HG03175 (cell line): Measurements from ENCODE around the gene GPBAR1.

ENCODE experiments used
- ATAC-seq: cut with Tn5 transposase; IDR thresholded peaks from one replicate; pipeline ENCODE4 v1.9.1; 2021; ENCODE audit warnings: mild to moderate bottlenecking, moderate library complexity; ENCODE audit not compliant: unreplicated experiment

Gene GPBAR1

GRCh38 chr2:218282173-218282991, 21.6 kb downstream of the GPBAR1 start:
- no peak for ATAC-seq

- ATAC-seq: peak; percentile 58
Measured at GRCh38 chr2:218284106-218284811, 23.4 kb downstream of the GPBAR1 start.

DNA sequence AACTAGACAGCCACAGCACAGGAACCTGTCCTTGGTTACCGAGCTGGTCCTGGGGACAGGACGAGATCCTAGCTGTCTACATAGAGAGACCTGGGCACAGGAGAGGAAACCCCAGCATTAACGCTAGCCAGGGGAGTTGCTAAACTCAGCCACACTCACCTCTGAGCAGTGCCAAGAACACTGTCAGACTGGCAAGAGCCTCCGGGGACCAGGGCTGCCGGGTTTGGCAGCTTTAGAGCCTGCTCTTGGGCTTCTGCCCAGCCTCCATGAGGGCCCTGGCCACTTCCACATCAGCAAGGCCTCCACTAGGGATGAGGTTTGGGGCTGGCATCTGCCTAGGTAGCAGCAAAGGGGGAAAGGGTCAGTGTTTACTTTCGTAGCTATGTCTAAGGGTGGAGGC, 24.8 kb downstream of the GPBAR1 start:
- no peak for ATAC-seq

DNA sequence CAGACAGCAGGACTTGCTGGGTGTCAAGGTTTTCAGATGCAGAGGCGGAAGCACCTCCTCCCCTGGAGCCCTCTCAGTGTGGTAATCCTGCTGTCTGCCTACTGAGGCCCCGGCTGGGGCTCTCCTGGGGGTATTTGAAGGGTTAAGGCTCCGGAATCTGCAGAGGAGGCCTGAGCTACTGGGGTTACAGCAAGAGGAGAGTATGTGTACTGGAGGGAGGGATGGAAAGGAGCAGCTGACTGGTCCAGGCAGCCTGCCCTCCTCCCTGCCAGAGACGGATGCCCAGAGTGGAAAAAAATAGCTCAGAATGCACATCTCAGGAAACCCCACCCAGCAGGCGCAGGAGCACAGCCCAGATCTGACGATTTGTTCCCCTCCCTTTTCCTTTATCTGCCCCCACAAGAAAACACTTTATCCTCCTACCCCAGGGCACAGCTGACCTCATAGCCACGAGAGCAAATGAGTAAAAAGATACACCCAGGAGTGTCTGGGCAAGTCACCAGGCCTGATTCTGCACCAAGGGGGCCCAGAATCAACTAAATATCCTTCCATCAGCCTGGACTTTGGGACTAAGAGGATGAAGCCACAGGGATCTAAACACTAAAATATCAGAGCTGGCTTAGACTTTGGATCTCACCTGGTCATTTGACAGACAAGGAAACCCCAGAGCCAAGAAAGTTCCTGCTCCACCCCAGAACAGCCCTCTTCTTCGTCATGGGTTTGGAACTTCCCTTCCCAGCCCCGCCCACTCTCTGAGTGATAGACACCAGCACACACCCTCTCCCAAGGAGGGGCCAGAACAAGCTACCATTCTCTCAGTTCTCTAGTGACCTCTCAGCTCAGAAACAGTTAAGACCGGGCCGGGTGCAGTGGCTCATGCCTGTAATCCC, 26.0 kb downstream of the GPBAR1 start:
- ATAC-seq: peak; percentile 64

DNA sequence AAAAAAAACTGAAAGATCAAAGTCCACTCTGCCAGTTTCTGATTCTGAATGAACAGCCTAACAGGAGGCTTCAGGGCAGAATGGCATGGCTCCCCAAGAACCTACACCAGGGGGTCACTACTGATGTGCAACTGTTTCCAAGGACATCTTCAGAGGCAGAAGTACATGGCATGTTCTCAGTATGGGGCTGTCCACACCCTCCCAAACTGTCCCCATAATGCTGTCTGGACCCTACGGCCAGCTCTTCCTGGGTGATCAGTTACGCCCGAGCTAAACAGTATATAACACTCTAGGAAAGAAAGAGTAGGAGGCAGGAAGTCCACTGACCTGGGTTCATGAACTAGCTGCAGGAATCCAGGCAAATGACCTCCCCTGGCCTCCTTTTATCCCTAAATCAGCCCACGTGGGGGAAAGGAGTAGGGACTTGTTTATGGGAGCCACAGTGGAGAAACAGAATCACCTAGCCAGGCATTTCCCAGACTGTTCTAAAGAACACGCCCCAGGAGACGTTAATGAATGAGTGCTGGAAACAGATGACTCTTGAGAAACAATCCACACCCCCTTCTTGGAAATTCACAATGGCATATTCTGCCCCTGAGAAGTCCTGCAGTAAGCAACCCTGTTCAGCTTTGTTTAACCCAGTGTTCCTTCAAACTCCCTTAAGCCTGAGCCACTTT, 29.0 kb downstream of the GPBAR1 start:
- no peak for ATAC-seq

- peak; percentile 55 for ATAC-seq
Measured at GRCh38 chr2:218290316-218291261, 29.8 kb downstream of the GPBAR1 start.

- ATAC-seq: no peak
Measured at GRCh38 chr2:218291318-218292047, 30.7 kb downstream of the GPBAR1 start.

DNA sequence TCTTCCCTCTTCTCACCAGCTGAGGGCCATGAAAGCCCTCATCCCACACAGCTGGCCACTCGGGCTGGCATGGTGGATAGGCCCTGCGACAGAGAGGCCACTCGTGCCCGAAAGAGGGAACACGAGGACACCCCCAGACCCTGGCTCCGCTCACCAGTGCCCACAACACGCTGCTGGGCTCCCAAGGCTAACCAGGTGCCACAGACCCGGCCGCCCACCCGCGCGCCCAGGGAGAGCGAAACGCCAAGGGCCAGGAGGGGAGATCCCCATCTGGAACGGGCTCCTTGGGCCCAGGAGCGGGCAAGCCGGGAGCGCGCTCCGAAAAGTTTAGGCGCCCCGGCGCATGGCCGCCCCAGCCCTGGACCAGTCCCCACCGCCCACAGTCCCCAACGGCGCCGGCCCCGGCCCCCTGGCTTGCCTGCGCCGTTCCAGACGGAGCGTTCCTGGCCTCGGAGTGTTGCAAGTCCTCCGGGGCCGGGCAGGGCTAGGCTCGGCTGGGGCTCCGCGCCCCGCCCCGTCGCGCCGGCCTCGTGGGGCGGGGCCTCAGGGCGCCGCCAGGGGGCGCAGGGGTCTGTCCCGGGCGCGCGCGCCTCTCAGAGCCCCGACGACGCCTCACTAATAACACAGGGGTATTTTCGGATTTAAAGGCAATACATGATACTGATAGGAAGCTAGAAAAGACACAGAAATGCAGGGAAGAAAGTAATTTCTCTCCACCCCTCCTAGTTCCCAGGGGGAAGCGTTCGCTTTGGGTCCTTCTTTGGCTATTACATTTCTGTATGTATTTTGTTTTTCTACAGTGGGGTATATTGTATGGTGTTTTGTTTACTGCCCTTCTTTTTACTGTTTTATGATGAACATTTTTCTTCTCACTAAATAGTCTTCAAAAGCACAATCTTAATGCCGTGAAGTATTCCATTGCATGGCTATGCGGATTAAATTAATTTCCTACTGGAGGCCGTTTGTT, 31.5 kb downstream of the GPBAR1 start, which contains the start of gene TMBIM1:
Gene TMBIM1 (minus strand): TSS at position 456 of the 967 bp plus-strand sequence. CDS start 10,362 bp downstream, outside the sequence.
- peak; percentile 74 for ATAC-seq

- ATAC-seq: no peak
Measured at GRCh38 chr2:218293715-218294429, 33.1 kb downstream of the GPBAR1 start.

- ATAC-seq: no peak
Measured at GRCh38 chr2:218294430-218295022, 33.7 kb downstream of the GPBAR1 start.

- no peak for ATAC-seq
Measured at GRCh38 chr2:218295029-218295428, 34.2 kb downstream of the GPBAR1 start.

- no peak for ATAC-seq
Measured at GRCh38 chr2:218296200-218296599, 35.4 kb downstream of the GPBAR1 start.

- ATAC-seq: no peak
Measured at GRCh38 chr2:218296847-218297246, 36.0 kb downstream of the GPBAR1 start.

DNA sequence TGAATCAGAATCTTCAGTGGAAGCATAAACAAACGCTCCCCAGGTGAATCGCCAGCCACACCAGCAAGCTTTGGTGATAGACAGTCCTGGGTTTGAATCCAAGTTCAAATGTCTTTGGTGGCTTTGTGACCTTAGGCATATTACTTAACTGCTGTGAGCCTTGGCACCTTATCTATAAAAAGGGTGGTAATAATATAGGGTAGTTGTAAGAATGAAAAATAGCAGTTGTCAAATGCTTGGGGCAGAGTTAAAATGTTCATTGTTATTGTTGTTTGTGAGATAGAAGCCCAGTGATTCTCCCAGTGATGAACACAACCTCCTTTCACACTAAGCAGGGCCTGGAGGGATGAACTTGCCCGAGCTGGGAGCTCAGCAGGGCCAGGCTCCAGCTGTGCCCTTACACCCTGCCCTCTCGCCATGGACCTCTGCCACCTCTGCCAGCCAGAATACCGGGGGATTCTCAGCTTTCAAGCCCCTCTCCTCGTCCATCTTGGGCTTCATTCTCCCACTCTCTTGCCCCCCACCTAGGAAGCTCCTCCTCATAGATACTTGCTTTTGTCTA, 37.6 kb downstream of the GPBAR1 start:
- ATAC-seq: no peak

DNA sequence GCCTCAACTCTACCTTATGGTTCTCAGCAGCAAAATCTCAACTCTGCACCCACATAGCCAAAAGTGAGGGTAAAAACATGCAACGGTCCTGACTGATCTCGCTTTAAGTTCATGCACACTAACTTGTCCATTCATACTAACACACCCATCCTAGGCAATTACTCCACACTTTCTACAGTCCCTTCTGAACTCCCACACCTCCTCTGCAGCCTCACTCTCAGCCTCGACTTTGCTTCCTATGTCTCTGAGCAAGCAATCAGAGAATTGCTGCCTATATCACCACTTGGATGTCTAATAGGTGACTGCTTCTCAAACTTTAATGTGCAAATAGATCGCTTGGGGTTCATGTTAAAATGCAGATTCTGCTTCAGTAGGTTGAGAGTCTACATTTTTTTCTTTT, 39.3 kb downstream of the GPBAR1 start:
- ATAC-seq: no peak

- peak; percentile 84 for ATAC-seq
Measured at GRCh38 chr2:218301176-218301819, 40.5 kb downstream of the GPBAR1 start.
